NCI-H524 (cell line): ENCODE measurements around the gene GGTLC1.

Experiments used
- DNase-seq, 2 experiments: peaks; one replicate each; lab custom pipeline; 2025; lab: John Stamatoyannopoulos, UW

The GGTLC1 gene

DNA sequence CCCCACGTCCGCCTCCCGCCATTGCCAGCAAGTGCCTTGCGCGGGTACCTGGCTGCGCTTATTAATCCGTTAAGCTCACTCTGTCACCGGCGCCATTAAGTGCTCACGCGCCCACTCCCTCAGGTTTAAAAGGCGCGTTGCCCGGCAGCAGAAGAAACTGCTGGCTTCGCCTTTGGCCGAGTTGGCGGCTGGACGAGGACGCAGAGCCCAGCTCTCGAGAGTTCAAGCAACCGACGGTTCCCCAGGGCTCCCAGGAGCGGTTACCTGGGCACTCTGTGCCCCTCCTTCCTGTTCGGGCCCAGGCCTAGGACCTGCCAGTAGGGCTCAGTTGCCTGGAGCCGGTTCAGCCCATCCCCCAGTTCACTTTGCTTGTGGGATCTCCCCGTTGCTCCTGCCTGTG, at the start of gene GGTLC1:
TSS of gene GGTLC1 (minus strand) at position 219 of the 400 bp plus-strand sequence. CDS start 2,168 bp downstream, outside the sequence.
- no peak for DNase-seq

DNA sequence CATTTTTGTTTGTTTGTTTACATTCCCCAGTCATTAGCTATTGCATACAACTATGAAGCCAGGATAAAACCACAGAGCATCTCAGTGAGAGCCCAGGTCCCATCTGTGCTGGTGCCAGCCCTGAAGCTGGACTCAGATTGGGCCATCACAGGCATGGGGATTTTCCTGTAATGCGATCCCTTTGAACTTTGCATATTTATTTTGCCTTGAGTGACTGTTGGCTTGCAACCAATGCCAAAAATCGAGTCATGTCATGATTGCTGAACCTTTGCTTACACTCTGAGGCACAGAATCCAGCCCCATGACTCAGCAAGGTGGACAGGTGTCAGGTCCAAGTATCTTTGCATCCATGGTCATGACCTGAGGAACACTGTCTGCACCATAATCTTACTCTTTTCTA, 46.2 kb upstream of the GGTLC1 start:
- DNase-seq, result peak; percentile 33 to 69

DNA sequence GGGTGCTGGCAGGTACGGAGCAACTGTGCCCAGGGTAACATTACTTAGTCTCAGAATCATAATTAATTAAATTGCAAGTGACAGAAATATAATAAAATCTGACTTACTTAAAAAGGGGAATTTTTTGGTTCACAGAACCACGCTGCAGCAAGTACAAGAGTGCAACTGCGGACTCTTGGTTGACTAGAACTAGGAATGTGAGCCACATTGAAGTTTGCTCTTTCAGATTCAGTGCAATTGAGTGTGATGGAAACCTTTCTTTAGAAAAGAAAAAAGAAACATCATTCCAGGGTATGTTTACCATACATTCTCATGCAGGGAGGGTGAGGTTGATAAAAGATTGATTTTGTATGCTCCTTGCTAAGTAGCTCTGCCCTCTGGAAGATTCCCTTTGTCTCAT, 45.0 kb upstream of the GGTLC1 start:
- DNase-seq, result no peak

DNA sequence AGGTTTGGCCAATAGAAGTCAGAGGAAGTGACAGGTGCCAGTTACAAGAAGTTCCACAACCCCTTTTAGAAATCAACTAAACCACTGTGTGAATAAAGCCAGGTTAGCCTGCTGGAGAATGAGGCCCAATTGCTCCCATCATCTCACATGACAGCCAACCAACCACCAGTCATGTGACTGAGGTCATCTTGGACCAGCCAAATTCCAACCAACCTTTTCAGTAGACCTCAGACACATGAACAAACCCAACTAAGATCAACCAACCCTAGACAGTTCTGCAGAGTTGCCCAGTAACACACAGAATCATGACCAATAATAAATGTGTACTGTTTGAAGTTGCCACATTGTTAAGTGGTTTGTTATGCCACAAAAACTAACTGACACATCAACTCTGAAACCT, 44.6 kb upstream of the GGTLC1 start:
- no peak for DNase-seq

DNA sequence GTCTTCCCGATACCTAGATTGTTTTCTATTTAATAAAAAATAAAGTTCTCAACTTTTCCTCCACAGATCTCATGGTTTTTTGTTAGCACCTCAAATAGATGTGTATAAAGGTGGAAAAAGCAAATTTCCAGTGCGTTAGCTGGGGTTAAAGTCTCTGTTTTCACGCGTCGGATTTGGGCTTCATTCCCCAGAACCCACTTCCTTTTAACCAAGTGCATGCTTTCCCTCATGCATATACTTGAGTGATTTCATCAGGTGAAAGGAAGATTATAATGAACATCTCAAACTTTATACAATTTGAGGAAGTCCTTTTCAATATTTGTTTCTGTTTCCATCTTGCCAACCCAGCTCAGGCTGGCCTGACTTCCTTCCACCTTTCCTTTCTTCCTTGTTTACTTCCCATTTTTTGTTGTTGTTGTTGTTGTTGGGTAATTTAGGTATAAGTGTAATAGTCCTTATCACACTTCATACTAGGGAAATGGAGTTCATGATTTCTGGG, 43.9 kb upstream of the GGTLC1 start:
- DNase-seq, result no peak

DNA sequence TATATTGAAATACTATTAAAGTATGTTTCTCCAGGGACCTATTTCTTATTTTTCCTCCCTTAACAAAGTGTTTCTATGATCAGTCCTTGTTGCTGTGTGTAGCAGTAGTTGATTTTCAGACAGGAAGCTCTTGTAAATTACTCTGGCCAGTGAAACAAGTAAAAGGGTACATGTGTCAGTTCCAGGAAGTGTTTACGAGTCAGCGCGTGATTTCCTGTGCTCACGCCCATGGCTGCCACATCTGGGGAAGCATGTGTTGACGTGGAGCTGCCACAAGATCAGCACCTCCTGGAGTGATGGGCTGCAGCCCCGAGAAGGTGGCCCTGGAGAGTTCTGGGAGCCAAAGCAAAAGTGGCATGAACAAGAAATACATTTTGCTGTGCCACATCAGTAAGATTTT, 38.6 kb upstream of the GGTLC1 start:
- no peak for DNase-seq

DNA sequence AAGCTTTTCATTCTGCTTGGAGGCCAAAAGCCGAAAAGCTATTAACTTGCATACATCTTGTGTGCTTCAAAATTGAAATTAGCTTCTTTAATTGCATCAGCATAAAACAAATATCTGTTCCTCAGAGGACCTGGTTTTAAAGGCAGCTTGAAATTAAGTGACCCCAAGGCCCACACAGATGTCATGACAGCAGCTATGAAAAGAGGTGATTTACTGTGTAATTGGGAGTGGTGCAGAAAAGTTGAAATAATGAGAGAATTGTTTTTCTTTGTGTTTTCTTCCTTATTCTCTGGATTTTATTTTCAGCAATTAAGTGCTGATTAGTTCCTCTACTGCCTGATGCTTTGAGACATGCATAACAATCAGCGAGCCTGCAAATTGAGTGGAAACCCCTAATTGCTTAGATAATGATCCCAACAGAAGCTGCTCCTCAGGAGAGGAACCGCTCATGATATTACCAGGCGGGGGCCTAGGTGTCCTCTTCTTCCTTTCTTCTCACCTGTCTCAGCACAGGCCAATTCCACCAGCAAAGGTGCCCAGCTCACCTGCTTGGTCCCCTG, 34.1 kb upstream of the GGTLC1 start:
- DNase-seq, result no peak

DNA sequence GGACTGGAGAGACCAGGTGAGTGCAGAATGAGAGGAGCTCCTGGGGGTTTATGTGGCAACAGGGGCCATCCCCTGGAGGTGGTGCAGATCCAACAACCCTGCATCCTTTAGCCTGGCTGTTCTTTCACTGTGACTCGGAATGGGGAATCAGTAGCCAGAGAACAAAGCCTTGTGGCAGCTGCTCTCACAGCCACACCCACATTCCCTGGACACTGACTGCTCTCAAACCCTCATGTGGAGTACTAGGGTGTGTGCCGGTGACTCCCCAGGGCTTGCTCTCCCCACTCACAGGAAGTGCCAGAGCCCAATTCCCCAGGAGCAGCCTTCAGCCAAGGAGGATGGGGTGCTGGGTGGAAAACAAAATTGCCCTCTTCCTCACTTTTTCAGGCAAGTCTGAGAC, 30.2 kb upstream of the GGTLC1 start:
- DNase-seq, result no peak

DNA sequence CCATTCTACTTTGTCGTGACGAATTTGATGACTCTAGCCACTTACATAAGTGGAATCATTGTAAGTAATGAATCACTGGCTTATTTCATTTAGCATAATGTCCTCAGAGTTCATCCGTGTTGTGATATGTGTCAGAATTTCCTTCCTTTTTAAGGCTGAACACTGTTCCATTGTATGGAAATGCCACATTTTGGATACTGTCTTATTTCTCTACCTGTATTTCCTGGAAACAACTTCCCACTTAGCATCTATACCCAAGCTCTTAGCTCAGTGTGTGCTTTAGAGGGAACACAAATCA, 28.8 kb upstream of the GGTLC1 start:
- no peak for DNase-seq

DNA sequence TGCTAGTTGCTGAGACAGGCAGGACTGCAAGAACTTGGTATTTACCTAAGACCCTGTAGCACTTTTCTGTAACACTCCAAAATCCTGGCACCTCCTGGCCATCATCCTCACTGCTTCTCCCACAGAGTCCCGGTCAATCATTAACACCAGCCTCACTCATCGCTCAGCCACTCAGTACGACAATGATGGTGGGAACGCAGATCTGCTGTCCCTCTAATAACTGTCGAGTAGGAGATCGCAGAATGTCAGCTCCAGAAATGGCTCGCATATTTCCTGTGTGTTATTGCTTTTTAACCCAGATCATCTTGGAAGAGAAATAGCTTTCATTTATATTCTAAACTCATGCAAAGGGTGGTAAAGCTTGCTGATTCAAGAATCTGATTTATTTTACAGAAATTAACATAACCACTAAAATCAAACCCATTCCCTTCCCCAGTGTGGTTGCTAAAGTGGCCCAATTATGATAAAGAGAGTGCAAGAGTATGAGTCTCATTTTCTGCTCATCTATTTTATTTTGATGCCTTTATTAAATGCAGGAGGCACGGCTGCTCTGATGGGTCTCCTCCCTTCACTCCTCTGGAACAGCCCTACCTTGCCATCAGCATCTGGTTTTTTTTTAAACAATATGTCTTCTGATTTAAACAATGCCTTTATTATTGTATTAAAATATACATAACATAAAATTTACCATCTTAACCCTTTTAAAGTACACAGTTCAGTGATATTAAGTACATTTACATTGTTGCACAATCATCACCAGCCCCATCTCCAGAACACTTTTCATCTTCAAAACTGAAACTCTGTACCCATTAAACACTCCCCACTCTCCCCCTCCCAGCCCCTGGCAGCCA, 28.3 kb upstream of the GGTLC1 start:
- no peak for DNase-seq

DNA sequence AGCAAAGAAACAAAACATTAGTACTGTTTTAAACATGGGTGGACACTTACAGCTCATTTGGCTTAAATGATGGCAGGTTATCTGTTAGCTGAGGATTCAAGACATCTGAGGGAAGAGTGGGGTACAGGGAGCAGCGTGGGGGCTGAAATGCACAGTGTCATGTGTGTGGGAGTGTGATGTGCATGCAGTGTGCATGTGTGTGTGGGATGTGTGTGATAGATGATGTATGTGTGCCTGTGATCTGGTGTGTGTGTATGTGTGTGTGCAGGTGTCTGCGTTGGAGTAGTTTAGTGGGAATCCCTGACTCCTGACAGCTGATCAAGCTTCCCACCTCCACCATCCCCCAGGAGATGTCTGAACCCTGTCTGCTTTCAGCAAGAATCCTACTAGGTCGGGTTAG, 25.4 kb upstream of the GGTLC1 start:
- DNase-seq, result no peak

DNA sequence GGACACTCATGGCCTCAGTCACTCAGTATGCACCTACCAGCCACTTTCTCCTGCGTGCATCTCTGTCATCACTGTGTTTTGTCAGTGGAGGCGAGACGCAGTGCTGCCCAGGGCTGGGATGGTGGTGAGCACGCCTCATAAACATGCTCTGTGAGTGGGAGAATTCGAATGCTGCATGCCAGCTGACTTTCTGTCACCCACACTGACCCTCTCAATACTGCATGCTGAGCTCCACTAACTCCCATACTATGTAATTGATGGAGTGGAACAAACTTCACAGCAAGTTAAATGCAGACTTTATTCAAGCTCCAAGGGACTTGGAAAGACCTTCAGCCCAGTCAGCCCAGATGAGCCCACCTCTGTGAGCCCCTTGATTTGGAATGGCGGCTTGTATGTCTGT, 22.7 kb upstream of the GGTLC1 start:
- DNase-seq, result no peak

DNA sequence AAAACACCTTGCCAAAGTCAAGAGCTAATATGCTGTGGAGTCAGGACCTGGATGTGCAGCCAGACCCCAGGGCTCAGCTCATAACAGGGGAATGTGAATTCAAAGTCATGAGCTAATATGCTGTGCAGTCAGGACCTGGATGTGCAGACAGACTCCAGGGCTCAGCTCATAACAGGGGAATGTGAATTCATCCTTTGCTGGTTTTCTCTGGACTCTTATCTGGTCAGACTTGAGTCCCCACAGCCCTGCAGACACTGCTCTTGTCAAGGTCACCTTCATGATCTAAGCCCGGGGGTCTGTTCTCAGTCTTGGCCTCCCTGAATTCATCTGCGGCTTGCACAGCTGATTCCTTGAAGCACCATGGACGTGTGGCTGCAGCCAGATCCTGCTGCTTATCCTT, 19.2 kb upstream of the GGTLC1 start:
- DNase-seq, result no peak

DNA sequence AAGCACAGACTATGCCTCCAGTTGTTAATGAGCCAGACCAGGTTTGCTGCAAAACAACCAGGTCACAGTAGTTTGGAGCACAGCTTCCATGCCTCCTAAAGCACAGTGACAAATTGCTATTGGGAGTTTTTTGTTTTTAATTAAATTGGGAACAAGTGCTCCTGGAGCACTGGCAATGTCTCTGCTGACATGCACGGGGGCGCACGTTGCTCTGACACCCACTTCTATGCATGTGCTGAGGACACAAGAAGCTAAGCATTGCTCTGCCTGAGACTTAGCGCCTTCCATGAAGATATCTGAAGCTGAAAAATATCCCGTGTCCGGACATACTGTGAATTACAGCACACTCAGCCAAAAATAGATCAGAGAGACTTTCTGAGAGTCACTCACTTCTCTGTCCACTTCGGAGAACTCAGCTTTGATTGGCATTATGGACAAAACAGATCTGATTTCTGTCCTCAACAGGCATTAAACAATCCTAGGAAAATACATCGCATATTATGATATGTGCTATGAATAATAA, 18.6 kb upstream of the GGTLC1 start:
- DNase-seq, result no peak

DNA sequence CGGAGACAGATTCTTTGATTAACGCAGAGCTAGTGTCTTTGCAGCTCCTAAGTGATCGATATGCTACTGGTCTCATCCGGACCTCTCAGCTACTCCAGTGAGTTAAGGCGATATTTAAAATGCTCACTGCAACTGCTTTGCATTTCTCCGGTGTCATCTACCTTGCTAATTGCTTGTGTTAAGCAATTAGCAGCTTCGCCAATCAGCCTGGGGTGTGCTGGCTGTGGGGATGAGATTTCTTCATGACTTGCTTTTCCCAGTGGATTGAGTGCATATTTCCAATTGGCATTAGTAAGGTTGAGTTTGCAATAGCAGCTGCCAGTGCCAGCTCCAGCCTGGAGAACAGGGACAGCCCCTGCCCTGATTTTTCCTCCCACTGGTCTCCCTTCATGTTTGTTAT, 18.0 kb upstream of the GGTLC1 start:
- no peak for DNase-seq

DNA sequence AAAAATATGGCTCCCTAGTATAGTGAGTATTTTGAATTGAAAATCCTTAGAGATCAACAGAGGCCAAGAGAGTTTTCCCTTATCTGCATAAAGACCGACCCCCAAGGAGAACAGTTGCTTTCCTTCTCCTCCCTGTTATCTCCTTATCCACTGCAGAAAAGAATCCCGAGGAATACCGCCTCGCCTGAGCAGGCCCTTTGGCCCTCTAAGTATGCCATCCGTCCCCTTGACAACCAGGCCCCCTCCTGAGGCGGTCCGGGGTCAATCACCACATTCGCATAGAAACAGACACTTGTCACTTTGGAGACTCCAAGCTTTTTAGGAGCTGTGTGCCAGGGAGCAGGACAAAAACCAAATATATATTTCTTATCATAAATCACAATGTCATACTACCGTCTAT, 15.9 kb upstream of the GGTLC1 start:
- DNase-seq, result no peak

DNA sequence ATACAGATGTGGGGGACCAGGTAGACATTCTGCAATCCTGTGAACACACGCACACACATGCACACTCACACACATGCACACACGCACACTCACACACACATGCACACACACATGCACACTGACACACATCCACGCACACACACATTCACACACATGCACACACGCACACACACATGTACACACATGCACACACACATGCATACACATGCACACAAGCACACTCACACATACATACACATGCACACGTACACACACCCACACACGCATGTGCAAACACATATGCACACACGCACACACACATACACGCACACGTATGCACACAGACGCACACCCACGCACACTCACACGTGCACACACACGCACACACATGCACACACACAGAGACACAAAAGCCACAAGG, 14.3 kb upstream of the GGTLC1 start:
- DNase-seq, result no peak

DNA sequence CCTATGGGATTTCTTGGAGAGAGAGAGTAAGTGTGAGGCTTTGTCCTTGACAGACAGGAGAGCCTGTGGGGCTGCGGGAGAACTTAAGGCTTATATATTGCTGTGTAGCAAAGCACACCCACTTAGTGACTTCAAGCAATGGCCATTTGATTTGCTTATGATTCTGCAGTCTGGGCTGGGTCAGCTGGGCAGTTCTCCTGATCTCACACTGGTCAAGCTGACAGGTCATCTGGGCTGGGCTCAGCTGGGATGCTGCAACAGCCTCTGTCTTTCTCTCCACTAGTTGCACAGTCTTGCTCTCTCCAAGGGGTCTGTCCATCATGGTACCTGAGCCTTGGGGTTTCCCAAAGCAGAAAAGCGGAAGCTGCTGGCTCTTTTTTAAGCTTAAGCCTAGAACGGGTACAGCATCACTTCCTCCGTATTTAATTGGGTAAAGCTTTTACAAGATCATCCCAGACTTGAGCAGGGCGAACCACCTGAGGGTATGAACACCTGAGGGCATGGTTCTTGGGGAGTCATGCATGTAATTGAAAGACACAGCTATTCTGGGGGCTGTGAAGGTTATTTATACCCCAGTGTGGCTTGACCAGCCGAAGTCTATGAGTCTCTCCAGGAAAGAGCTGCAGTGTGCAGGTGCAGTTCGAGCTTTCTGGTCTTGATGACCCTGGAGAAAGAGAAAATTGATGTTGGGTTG, 13.3 kb upstream of the GGTLC1 start:
- DNase-seq, result no peak

DNA sequence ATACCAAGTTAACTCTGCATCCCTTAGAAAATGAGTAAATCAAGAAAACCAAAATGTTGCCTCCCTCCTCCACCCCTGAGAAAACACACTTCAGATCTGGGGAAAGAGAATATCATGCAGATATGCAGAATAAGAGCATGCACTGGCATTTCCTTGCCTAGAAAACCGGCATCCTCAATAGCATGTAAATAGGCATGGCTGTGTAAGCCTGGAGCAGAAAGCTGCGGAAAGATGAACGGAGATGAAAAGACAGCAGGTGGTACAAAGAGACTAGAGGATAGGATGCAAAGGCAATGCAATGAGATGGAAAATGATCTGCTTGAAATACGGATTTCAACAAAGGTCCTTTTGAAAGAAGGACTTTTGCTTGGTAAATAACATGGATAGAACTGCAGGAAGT, 10.3 kb upstream of the GGTLC1 start:
- DNase-seq, result peak in 1 of 2 experiments; percentile 7

DNA sequence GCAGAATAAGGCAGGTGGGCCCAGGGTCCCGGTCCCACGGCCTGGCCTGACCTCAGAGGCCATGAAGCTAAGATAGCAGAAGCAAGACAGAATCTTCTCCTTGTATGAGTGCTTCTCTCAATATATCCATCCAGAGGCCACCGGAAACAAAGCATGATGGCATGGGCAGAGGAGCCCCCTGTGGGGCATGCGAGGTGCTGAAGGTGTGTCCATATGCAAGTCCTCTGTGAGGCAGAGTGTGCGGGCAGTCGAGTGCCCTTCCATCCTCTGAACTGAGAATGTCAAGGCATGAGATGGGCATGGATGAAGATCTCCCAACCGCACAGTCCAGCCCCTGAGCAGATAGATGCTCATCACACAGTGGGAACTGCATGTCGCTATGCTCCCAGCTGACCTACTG, 9.8 kb upstream of the GGTLC1 start:
- no peak for DNase-seq

DNA sequence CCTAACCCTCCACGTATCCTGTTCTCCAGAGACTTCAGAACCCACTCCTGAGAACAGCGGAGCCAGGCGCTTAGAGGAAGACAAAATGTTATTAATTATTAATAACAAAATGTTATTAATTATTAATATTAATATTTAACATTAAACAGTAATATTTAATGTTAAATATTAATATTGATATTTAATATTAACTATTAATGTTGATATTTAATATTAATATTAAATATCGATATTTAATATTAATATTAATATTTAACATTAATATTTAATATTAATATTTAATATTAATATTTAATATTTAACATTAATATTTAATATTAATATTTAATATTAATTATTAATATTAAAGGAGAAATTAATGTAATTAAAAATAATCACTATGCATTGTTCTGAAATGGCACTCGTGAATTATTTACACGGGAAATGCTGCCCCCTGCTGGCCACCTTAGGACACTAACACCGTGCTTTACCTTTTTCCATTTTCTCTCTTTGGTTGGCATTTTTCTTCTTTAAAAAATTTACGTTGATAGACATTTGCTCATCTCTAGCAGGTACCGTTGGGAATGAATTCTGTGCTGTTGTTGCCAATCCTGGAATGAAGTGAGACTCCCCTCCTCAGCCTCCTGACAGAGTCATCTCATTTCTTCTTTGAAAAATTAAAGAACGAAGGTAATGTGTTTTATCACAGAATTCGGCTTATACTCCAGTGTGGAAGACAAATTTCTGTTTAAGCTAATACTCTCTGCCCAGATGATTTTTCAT, 7.5 kb upstream of the GGTLC1 start:
- DNase-seq, result peak; percentile 38 to 50

DNA sequence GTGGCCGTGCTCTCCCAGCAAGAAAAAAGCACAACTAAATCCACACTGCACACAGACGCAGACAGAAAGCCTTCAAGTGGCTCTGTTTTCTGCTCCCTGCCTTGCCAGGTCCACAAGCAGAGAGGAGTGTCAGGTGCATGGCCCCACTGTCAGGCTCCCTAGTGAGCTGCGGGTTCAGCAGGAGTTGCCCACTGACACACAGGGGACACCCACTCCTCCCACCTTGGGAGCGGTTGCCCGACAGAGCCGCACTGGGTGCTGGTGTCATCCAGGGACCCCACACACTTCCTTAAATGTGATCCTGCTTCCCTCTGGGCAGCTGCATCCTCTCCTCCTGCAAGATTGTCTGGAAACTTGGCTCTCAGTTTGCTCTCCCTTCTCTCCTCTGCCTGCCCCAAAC, 6.7 kb upstream of the GGTLC1 start:
- DNase-seq, result peak; percentile 22 to 31
